Erythroblast (primary cell): Measurements from ENCODE around the gene ZNF423.

Experiments used
- GATA1 ChIP-seq: IDR thresholded peaks from 2 replicates; pipeline ENCODE4 v1.6.1; 2011; ENCODE audit warnings: low read depth, mild to moderate bottlenecking, control low read depth, low read length, moderate library complexity
- POLR2A ChIP-seq: IDR thresholded peaks from 2 replicates; pipeline ENCODE4 v1.6.1; 2011; ENCODE audit warnings: mild to moderate bottlenecking, low read length

- TF ChIP-seq POLR2A (no peak), GATA1 (no peak)
These were observed 412.3 kb downstream of the ZNF423 start for GRCh38 chr16:49443576-49443975.
